Neural cell (in vitro differentiated cells): ENCODE data around the gene ACBD6.

Experiments
- EP300 ChIP-seq: fragments of 450-650 bp; conservative IDR thresholded peaks from 2 replicates; pipeline ENCODE4 v1.6.1; 2014; ENCODE audit warnings: antibody characterized with exemption, mild to moderate bottlenecking, moderate library complexity; ENCODE audit not compliant: poor library complexity, severe bottlenecking
- EZH2 ChIP-seq: fragments of 200-600, 300-800 bp; shearing (Covaris generic), sonication (generic); IDR thresholded peaks from 2 replicates; pipeline ENCODE4 v1.6.1; 2014; ENCODE audit warnings: antibody characterized with exemption, low read length, borderline replicate concordance, mild to moderate bottlenecking; ENCODE audit not compliant: insufficient read depth, poor library complexity, severe bottlenecking
- MXI1 ChIP-seq: fragments of 450-650 bp; conservative IDR thresholded peaks from 2 replicates; pipeline ENCODE4 v1.6.1; 2014; ENCODE audit warnings: antibody characterized with exemption, mild to moderate bottlenecking; ENCODE audit not compliant: poor library complexity, severe bottlenecking
- POLR2AphosphoS5 ChIP-seq: IDR thresholded peaks from 2 replicates; pipeline ENCODE4 v1.6.1; 2012
- RAD21 ChIP-seq: fragments of 450-650 bp; conservative IDR thresholded peaks from 2 replicates; pipeline ENCODE4 v1.6.1; 2014; ENCODE audit warnings: antibody characterized with exemption, mild to moderate bottlenecking, moderate library complexity
- TAF1 ChIP-seq: IDR thresholded peaks from 2 replicates; pipeline ENCODE4 v1.6.1; 2012; ENCODE audit warnings: low read depth
- TF ChIP-seq, protein P1 (sequence below): fragments of 450-650 bp; IDR thresholded peaks from 2 replicates; pipeline ENCODE4 v1.5.1; 2014; ENCODE audit warnings: antibody characterized with exemption, mild to moderate bottlenecking, moderate library complexity; ENCODE audit not compliant: poor library complexity, severe bottlenecking
- TF ChIP-seq, protein P2 (sequence below): IDR thresholded peaks from 2 replicates; pipeline ENCODE4 v1.6.1; 2012; ENCODE audit warnings: borderline replicate concordance

DNA sequence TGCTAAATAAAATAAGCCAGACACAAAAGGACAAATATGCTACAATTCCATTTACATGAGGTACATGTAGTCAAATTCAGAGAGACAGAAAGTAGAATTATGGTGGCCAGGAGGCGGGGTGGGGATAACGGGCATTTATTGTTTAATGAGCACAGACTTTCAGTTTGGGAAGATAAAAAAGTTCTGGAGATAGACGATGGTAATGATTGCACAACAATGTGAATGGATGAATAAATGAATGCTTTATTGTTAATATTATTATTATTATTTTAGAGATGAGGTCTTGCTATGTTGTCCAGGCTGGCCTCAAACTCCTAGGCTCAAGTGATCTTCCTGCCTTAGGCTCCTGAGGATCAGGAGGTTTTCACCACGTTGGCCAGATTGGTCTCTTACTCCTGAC lies 150.4 kb downstream of the ACBD6 start:
- TF ChIP-seq, protein P1, sequence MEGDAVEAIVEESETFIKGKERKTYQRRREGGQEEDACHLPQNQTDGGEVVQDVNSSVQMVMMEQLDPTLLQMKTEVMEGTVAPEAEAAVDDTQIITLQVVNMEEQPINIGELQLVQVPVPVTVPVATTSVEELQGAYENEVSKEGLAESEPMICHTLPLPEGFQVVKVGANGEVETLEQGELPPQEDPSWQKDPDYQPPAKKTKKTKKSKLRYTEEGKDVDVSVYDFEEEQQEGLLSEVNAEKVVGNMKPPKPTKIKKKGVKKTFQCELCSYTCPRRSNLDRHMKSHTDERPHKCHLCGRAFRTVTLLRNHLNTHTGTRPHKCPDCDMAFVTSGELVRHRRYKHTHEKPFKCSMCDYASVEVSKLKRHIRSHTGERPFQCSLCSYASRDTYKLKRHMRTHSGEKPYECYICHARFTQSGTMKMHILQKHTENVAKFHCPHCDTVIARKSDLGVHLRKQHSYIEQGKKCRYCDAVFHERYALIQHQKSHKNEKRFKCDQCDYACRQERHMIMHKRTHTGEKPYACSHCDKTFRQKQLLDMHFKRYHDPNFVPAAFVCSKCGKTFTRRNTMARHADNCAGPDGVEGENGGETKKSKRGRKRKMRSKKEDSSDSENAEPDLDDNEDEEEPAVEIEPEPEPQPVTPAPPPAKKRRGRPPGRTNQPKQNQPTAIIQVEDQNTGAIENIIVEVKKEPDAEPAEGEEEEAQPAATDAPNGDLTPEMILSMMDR, result no peak
- no peak for TF ChIP-seq POLR2AphosphoS5
- TF ChIP-seq EZH2, result no peak
- TF ChIP-seq RAD21, result no peak
- TF ChIP-seq, protein P2, sequence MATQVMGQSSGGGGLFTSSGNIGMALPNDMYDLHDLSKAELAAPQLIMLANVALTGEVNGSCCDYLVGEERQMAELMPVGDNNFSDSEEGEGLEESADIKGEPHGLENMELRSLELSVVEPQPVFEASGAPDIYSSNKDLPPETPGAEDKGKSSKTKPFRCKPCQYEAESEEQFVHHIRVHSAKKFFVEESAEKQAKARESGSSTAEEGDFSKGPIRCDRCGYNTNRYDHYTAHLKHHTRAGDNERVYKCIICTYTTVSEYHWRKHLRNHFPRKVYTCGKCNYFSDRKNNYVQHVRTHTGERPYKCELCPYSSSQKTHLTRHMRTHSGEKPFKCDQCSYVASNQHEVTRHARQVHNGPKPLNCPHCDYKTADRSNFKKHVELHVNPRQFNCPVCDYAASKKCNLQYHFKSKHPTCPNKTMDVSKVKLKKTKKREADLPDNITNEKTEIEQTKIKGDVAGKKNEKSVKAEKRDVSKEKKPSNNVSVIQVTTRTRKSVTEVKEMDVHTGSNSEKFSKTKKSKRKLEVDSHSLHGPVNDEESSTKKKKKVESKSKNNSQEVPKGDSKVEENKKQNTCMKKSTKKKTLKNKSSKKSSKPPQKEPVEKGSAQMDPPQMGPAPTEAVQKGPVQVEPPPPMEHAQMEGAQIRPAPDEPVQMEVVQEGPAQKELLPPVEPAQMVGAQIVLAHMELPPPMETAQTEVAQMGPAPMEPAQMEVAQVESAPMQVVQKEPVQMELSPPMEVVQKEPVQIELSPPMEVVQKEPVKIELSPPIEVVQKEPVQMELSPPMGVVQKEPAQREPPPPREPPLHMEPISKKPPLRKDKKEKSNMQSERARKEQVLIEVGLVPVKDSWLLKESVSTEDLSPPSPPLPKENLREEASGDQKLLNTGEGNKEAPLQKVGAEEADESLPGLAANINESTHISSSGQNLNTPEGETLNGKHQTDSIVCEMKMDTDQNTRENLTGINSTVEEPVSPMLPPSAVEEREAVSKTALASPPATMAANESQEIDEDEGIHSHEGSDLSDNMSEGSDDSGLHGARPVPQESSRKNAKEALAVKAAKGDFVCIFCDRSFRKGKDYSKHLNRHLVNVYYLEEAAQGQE, result no peak
- TF ChIP-seq EP300, result no peak
- TF ChIP-seq MXI1, result no peak
- TF ChIP-seq TAF1, result no peak
